Mucosa of descending colon (tissue), 3 donors: Measurements from ENCODE around the gene MTCL1. TPM values are rescaled to one million over a fixed set of nuclear protein-coding genes. Genes with fewer than 3 reads are reported as not detected.

Experiments
- ATAC-seq: fragments of 200-7000 bp; cut with Tn5 transposase; one replicate; pipeline ENCODE4 v1.9.1; 2020; ENCODE audit warnings: mild to moderate bottlenecking, moderate library complexity
- DNase-seq, 3 donors: peaks; one replicate each; pipeline ENCODE4 v3.0.0-alpha.2; 2020
- H3K36me3 ChIP-seq: fragments of 200-600 bp; one replicate; pipeline ENCODE4 v1.8.0; 2021; ENCODE audit warnings: low read depth, mild to moderate bottlenecking
- H3K4me1 ChIP-seq: fragments of 200-600 bp; one replicate; pipeline ENCODE4 v1.8.0; 2021; ENCODE audit warnings: low read depth, mild to moderate bottlenecking
- H3K4me3 ChIP-seq: fragments of 200-600 bp; one replicate; pipeline ENCODE4 v1.8.0; 2021; ENCODE audit warnings: mild to moderate bottlenecking
- H3K9me3 ChIP-seq: fragments of 200-600 bp; one replicate; pipeline ENCODE4 v1.8.0; 2021; ENCODE audit warnings: mild to moderate bottlenecking
- CTCF ChIP-seq: fragments of 200-600 bp; IDR thresholded peaks from one replicate; pipeline ENCODE4 v1.8.0; 2022; ENCODE audit warnings: antibody characterized with exemption, mild to moderate bottlenecking
- intact Hi-C, 2 donors: fragments of 100-400 bp; cut with DNase I in 1 of 2; cut with micrococcal nuclease in 1 of 2; formaldehyde crosslinking; loops; one replicate each; pipeline versions ENCODE4 v1.11.0 to v1.11.1; 2022; cut with DNase I, micrococcal nuclease
- total RNA-seq, 3 donors: library from RNA; stranded (reverse); fragmentation: NEBNext Ultra II Directional in 2 of 3; extraction: Animal tissue kit (Norgen Biotek cat#: 25700) in 2 of 3; gene quantifications; one replicate each; pipeline versions ENCODE4 v1.2.1 to v1.2.4, GENCODE V29; 2021 to 2023
- donor health status: DM: no; HTN: no; CAD: no; lungs with moderate emphysema.
- donor health status: DM: no; HTN: no; CAD: no.
- donor health status: DM: no; HTN: yes; CAD: no.

MTCL1 gene
- total RNA-seq, 3 donors from 2014 or later: 4.1 to 141 (median 15.4) TPM

DNA sequence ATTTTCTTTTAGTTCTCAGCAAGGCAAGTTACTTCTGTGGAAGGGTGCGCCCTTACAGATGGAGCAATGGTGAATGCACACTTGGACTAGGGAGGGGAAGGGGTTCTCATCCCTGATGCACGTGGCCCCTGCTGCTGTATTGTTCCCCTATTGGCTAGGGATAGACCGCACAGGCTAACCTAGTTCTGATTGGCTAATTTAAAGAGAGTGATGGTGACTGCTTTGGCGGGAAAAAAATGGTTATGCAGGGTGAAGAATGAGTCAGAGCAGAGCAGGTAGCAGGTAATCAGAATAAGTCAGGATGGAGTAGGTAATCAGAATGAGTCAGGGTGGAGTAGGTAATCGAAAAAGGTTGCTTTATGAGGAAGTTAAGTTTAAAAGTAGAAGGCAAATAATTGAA, 171.5 kb downstream of the MTCL1 start:
- Histone ChIP-seq H3K9me3 (peaks cover under 1% of the 10 kb centered on the region), H3K4me3 (no peak overlapping the region), H3K4me1 (no peaks in the 10 kb centered on the region), H3K36me3 (no peaks in the 10 kb centered on the region)
- TF ChIP-seq CTCF: no peak
- no peak for ATAC-seq
- intact Hi-C loops: no loop called here
- DNase-seq: no peak

DNA sequence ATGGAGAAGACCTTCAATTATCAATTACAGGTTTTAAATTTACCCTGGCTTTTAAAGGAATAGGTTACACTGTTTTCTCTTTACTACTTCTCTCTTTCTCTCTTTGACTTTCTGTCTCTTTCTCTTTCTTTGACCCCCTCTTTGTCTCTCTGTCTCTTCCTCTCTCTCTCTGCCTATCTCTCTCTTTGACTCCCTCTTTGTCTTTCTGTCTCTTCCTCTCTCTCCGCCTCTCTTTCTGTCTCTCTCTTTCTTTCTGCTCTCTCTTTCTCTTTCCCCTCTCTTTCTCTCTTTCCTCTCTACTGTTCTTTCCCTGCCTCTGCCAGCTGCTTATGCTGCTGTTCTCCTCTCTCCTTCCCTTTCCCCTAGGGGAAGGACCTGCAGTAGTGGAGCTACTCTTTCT, 175.7 kb downstream of the MTCL1 start:
- intact Hi-C loops: no loop called here
- Histone ChIP-seq H3K4me3 (no peak overlapping the region), H3K9me3 (peaks cover 21% of the 10 kb centered on the region), H3K36me3 (no peaks in the 10 kb centered on the region), H3K4me1 (no peaks in the 10 kb centered on the region)
- TF ChIP-seq CTCF: no peak
- DNase-seq (no peak), ATAC-seq (no peak)

Other genes with a start within 250 kb of the MTCL1 start
- 10 to 100 TPM; 14.2 to 48.2 (median 20.2) TPM for gene RAB12, start 96.1 kb upstream of the MTCL1 start, total RNA-seq